ENCODE measurements around the gene PLA2G2D.

Gene PLA2G2D

DNA sequence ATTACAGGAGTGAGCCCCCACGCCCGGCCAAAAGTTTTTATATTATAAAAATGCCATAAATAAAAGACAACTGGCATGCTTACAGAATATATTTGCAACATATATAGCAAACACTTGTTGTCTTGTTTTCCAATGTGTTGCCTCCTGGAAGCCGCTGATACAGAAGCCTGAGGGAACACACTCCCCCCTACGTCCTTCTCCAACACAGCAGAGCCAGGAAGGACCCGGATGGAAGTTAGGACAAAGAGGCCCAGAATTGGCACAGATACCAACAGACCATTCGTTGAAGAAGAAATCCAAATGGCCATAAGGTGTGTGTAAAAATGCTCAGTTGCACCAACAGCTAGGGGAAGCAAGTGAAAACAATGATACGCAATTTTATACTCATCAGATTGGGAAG, 50.6 kb downstream of the PLA2G2D start:
- no peak for DNase-seq

DNA sequence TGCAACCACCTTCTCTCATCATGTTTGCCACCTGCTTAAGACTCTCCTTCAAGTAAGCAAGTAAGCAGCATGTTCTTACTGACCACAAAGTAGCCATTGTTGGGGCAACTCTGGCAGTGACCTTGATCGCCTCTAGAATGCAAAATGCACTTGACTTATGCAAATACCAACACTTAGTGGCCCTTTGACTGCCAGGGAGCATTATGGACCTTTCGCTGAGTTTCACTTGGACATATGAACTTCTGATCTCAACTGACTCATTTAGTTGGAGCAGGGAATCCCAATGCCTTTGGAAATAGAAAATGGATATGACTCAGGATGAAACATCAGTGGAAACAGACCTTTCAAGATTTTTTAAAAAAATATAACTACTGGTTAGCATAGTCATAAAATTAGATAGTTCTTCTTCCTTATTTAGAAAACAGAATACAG, 55.5 kb downstream of the PLA2G2D start:
- no peak for DNase-seq

Measured in hypothalamus (tissue), 51 donors.